ENCODE measurements around the gene ZNF384. TPM values are rescaled to one million over a fixed set of nuclear protein-coding genes. Genes with fewer than 3 reads are reported as not detected.
A peak's percentile ranks its signal among the peaks of the same experiment; 100 is the strongest.
"Not testable (repeated sequence)": the region's sequence is repeated elsewhere in the genome, so short reads cannot be mapped to it uniquely, and the experiment has no call there.

Gene ZNF384
- total RNA-seq, 1 donor from 2014 or later, result 78.3 TPM

DNA sequence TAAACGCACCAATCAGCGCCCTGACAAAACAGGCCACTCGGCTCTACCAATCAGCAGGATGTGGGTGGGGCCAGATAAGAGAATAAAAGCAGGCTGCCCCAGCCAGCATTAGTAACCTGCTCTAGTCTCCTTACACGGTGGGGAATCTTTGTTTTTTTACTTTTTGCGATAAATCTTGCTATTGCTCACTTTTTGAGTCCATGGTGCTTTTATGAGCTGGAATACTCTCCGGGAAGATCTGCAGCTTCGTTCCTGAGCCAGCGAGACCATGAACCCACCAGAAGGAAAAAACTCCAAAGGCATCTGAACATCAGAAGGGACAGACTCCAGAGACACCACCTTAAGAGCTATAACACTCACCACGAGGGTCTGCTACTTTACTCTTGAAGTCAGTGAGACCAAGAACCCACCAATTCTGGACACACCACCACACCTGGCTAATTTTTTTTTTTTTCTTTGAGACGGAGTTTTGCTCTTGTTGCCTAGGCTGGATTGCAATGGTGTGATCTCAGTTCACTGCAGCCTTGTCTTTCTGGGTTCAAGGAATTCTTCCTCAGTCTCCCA lies 27.8 kb upstream of the ZNF384 start:
- H3K4me3 Mint-ChIP-seq, result no peak overlapping the region
- TF ChIP-seq, protein P1, sequence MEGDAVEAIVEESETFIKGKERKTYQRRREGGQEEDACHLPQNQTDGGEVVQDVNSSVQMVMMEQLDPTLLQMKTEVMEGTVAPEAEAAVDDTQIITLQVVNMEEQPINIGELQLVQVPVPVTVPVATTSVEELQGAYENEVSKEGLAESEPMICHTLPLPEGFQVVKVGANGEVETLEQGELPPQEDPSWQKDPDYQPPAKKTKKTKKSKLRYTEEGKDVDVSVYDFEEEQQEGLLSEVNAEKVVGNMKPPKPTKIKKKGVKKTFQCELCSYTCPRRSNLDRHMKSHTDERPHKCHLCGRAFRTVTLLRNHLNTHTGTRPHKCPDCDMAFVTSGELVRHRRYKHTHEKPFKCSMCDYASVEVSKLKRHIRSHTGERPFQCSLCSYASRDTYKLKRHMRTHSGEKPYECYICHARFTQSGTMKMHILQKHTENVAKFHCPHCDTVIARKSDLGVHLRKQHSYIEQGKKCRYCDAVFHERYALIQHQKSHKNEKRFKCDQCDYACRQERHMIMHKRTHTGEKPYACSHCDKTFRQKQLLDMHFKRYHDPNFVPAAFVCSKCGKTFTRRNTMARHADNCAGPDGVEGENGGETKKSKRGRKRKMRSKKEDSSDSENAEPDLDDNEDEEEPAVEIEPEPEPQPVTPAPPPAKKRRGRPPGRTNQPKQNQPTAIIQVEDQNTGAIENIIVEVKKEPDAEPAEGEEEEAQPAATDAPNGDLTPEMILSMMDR (conservative IDR thresholded peaks at IDR 0.05), result no peak
- H3K27ac Mint-ChIP-seq, result no peak overlapping the region
- H3K27me3 Mint-ChIP-seq, result peaks cover 17% of the 10 kb centered on the region
- H3K4me1 Mint-ChIP-seq (ENCODE audit: unreplicated experiment), result no peaks in the 10 kb centered on the region
- DNase-seq (ENCODE audit: extremely low spot score, unreplicated experiment), result no peak
- H3K9me3 Mint-ChIP-seq, result no peaks in the 10 kb centered on the region
- H3K36me3 Mint-ChIP-seq, result no peaks in the 10 kb centered on the region

DNA sequence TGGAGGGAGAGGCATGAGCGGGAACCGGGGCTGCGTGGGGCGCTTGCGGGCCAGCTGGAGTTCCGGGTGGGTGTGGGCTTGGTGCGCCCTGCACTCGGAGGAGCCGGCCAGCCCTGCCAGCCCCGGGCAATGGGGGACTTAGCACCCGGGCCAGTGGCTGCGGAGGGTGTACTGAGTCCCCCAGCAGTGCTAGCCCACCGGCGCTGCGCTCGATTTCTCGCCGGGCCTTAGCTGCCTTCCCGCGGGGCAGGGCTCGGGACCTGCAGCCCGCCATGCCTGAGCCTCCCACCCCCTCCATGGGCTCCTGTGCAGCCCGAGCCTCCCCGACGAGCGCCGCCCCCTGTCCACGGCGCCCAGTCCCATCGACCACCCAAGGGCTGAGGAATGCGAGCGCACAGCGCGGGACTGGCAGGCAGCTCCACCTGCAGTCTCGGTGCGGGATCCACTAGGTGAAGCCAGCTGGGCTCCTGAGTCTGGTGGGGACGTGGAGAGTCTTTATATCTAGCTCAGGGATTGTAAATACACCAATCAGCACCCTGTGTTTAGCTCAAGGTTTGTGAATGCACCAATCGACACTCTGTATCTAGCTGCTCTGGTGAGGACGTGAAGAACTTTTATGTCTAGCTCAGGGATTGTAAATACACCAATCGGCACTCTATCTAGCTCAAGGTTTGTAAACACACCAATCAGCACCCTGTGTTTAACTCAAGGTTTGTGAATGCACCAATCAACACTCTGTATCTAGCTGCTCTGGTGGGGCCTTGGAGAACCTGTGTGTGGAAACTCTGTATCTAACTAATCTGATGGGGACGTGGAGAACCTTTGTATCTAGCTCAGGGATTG lies 27.1 kb upstream of the ZNF384 start:
- not testable (repeated sequence) for H3K4me3 Mint-ChIP-seq; DNase-seq (ENCODE audit: extremely low spot score, unreplicated experiment); H3K4me1 Mint-ChIP-seq (ENCODE audit: unreplicated experiment); H3K27ac Mint-ChIP-seq; H3K36me3 Mint-ChIP-seq; H3K9me3 Mint-ChIP-seq
- peaks cover 17% of the 10 kb centered on the region for H3K27me3 Mint-ChIP-seq

DNA sequence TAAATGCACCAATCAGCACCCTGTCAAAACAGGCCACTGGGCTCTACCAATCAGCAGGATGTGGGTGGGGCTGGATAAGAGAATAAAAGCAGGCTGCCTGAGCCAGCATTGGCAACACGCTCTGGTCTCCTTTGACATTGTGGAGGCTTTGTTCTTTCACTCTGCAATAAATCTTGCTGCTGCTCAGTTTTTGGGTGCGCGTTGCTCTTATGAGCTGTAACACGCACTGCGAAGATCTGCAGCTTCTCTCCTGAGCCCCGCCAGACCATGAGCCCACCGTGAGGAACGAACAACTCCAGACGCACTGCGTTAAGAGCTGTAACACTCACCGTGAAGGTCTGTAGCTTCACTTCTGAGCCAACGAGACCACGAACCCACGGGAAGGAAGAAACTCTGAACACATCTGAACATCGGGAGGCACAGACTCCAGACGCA lies 19.8 kb upstream of the ZNF384 start:
- DNase-seq (ENCODE audit: extremely low spot score, unreplicated experiment), result no peak
- Mint-ChIP-seq H3K4me1 (ENCODE audit: unreplicated experiment) (no peaks in the 10 kb centered on the region), H3K27ac (no peak overlapping the region), H3K27me3 (peaks cover 21% of the 10 kb centered on the region), H3K36me3 (no peaks in the 10 kb centered on the region), H3K9me3 (no peaks in the 10 kb centered on the region), H3K4me3 (no peak overlapping the region)
- TF ChIP-seq, protein P1 (conservative IDR thresholded peaks at IDR 0.05), result no peak

DNA sequence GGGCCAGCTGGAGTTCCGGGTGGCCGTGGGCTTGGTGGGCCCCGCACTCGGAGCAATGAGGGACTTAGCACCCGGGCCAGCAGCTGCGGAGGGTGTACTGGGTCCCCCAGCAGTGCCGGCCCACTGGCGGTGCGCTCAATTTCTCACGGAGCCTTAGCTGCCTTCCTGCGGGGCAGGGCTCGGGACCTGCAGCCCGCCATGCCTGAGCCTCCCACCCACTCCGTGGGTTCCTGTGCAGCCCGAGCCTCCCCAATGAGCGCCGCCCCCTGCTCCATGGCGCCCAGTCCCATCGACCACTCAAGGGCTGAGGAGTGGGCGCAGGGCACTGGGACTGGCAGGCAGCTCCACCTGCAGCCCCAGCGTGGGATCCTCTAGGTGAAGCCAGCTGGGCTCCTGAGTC lies 19.2 kb upstream of the ZNF384 start:
- H3K9me3 Mint-ChIP-seq; H3K4me3 Mint-ChIP-seq; H3K4me1 Mint-ChIP-seq (ENCODE audit: unreplicated experiment); H3K36me3 Mint-ChIP-seq; H3K27ac Mint-ChIP-seq; DNase-seq (ENCODE audit: extremely low spot score, unreplicated experiment): not testable (repeated sequence)
- peaks cover 27% of the 10 kb centered on the region for H3K27me3 Mint-ChIP-seq

DNA sequence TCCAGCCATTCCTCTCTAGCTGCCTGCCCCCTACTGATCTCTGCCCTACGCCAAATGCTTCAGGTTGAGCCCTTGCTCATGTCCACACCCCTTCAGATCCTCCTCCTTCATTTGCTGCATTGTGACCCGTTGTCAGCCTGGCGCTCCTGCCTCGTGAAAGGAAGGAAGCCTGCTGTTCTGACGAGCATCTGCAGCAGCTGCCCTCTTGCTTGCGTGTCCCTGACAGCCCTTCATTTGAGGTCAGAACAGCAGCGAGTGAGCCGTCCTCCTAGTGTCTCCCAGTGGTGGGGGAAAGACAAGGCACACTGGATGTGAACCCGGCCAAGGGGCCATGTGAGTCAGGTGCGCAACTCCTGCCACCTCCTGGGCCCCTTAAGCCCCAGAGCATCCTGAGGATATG lies 14.5 kb upstream of the ZNF384 start:
- H3K36me3 Mint-ChIP-seq, result peaks cover 8% of the 10 kb centered on the region
- H3K9me3 Mint-ChIP-seq, result no peaks in the 10 kb centered on the region
- peak overlapping the region; percentile 21 for H3K4me3 Mint-ChIP-seq
- H3K27ac Mint-ChIP-seq, result no peak overlapping the region
- H3K4me1 Mint-ChIP-seq (ENCODE audit: unreplicated experiment), result peaks cover 6% of the 10 kb centered on the region
- TF ChIP-seq, protein P1 (conservative IDR thresholded peaks at IDR 0.05), result no peak
- no peak for DNase-seq (ENCODE audit: extremely low spot score, unreplicated experiment)
- peaks cover 62% of the 10 kb centered on the region for H3K27me3 Mint-ChIP-seq

DNA sequence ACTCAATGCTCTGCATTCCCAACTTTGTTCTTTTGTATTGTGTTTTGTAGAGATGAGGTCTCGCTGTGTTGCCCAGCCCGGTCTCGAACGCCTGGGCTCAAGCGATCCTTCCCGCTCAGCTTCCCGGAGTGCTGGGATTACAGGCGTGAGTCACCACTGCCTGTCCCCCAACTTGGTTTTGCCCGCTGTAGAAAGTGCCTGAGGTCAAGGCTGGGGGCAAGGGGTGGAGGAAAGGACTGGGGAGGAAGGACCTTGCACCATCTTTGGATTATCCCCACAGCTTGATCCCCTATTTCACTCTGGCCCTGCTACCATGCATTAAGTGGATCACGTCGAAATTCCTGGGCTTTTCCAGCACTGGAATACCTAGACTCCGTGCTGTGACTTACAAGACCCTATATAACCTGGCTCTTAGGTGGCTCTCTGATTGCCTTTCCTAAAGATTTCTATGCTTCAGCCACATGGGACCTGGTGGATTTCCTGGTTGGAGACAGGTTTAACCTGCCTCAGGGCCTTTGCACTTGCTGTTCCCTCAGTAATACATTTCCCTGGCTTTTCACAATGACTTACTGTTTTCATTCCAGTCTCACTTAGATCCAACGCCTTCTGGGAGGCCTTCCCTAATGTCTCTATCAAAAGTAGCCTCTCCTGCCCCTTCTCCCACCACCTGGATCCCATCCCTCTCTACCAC lies 12.0 kb upstream of the ZNF384 start:
- Mint-ChIP-seq H3K27ac (no peak overlapping the region), H3K36me3 (peaks cover 14% of the 10 kb centered on the region), H3K4me1 (ENCODE audit: unreplicated experiment) (peaks cover 6% of the 10 kb centered on the region), H3K4me3 (peak overlapping the region; percentile 67), H3K9me3 (no peaks in the 10 kb centered on the region), H3K27me3 (peaks cover 83% of the 10 kb centered on the region)
- no peak for DNase-seq (ENCODE audit: extremely low spot score, unreplicated experiment)
- TF ChIP-seq, protein P1 (conservative IDR thresholded peaks at IDR 0.05), result no peak
